ENCODE data around the gene CACNG8.

Gene CACNG8

DNA sequence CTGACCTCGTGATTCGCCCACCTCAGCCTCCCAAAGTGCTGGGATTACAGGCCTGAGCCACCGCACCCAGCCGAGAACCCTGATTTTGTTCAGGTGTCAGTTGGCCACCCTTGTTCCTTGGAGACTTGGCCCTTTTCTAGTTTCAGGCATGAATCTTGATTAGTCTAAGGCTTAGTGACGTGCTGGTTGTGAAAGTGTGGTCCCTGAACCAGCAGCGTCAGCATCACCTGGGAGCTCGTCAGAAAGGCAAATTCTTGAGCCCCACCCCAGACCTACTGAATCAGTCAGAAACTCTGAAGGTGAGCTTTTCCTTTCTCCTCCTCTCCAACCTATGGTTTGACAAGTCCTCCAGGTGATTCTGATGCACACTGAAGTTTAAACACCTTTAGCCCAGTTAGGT lies 63.9 kb downstream of the CACNG8 start:
- TF ChIP-seq FOXP2 (optimal IDR thresholded peaks at IDR 0.05; ENCODE audit: borderline replicate concordance, extremely low read depth, extremely low read length, insufficient read depth) (no peak), TAF1 (IDR thresholded peaks at IDR 0.05; ENCODE audit: borderline replicate concordance, insufficient read depth, low read length) (no peak), SIN3A (IDR thresholded peaks at IDR 0.05; ENCODE audit: borderline replicate concordance, insufficient read depth, low read length) (no peak), POLR2AphosphoS5 (IDR thresholded peaks at IDR 0.05; ENCODE audit: low read depth, low read length) (no peak)
- TF ChIP-seq, protein P1, sequence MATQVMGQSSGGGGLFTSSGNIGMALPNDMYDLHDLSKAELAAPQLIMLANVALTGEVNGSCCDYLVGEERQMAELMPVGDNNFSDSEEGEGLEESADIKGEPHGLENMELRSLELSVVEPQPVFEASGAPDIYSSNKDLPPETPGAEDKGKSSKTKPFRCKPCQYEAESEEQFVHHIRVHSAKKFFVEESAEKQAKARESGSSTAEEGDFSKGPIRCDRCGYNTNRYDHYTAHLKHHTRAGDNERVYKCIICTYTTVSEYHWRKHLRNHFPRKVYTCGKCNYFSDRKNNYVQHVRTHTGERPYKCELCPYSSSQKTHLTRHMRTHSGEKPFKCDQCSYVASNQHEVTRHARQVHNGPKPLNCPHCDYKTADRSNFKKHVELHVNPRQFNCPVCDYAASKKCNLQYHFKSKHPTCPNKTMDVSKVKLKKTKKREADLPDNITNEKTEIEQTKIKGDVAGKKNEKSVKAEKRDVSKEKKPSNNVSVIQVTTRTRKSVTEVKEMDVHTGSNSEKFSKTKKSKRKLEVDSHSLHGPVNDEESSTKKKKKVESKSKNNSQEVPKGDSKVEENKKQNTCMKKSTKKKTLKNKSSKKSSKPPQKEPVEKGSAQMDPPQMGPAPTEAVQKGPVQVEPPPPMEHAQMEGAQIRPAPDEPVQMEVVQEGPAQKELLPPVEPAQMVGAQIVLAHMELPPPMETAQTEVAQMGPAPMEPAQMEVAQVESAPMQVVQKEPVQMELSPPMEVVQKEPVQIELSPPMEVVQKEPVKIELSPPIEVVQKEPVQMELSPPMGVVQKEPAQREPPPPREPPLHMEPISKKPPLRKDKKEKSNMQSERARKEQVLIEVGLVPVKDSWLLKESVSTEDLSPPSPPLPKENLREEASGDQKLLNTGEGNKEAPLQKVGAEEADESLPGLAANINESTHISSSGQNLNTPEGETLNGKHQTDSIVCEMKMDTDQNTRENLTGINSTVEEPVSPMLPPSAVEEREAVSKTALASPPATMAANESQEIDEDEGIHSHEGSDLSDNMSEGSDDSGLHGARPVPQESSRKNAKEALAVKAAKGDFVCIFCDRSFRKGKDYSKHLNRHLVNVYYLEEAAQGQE (IDR thresholded peaks at IDR 0.05; ENCODE audit: insufficient read depth in 1 of 2, low read depth in 2 of 2, low read length in 2 of 2) = no peak

DNA sequence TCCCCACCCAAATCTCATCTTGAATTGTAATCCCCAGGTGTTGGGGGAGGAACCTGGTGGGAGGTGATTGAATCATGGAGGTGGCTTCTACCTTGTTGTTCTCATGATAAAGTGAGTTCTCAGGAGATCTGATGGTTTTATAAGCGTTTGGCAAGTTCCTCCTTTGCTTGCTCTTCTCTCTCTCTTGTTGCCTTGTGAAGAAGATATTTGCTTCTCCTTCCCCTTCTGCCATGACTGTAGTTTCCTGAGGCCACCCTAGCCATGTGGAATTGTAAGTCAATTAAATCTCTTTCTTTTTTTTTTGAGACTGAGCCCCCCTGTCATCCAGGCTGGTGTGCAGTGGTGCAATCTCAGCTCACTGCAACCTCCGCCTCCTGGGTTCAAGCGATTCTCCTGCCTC lies 66.6 kb downstream of the CACNG8 start:
- TF ChIP-seq SIN3A (IDR thresholded peaks at IDR 0.05; ENCODE audit: borderline replicate concordance, insufficient read depth, low read length) (no peak), FOXP2 (optimal IDR thresholded peaks at IDR 0.05; ENCODE audit: borderline replicate concordance, extremely low read depth, extremely low read length, insufficient read depth) (no peak), TAF1 (IDR thresholded peaks at IDR 0.05; ENCODE audit: borderline replicate concordance, insufficient read depth, low read length) (no peak), POLR2AphosphoS5 (IDR thresholded peaks at IDR 0.05; ENCODE audit: low read depth, low read length) (no peak)
- TF ChIP-seq, protein P1 (IDR thresholded peaks at IDR 0.05; ENCODE audit: insufficient read depth in 1 of 2, low read depth in 2 of 2, low read length in 2 of 2) = no peak

DNA sequence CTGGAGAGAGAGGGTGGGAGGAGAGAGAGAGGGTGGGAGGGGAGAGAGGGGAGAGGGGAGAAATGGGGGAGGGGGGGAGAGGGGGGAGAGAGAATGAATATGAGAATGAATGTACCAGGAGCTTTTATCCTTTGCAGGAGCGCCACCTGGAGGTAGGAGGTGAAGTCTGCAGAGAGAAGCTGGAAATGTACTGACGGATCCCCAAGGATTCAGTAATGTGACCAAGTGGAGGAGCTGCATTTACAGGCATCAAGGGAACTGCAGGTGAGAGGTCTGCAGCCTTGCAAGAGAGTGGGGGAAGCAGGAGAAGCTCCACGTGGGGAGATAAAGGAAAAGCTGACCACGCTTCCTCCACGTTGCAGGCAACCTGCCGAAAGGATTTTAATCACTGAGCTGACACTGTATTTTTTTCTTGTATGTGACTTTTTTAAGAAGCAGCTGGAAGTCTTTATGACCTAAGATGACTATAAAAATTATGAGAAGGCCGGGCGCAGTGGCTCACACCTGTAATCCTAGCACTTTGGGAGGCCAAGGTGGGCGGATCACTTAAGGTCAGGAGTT lies 67.3 kb downstream of the CACNG8 start:
- TF ChIP-seq FOXP2 (optimal IDR thresholded peaks at IDR 0.05; ENCODE audit: borderline replicate concordance, extremely low read depth, extremely low read length, insufficient read depth) = no peak
- no peak for TF ChIP-seq POLR2AphosphoS5 (IDR thresholded peaks at IDR 0.05; ENCODE audit: low read depth, low read length)

DNA sequence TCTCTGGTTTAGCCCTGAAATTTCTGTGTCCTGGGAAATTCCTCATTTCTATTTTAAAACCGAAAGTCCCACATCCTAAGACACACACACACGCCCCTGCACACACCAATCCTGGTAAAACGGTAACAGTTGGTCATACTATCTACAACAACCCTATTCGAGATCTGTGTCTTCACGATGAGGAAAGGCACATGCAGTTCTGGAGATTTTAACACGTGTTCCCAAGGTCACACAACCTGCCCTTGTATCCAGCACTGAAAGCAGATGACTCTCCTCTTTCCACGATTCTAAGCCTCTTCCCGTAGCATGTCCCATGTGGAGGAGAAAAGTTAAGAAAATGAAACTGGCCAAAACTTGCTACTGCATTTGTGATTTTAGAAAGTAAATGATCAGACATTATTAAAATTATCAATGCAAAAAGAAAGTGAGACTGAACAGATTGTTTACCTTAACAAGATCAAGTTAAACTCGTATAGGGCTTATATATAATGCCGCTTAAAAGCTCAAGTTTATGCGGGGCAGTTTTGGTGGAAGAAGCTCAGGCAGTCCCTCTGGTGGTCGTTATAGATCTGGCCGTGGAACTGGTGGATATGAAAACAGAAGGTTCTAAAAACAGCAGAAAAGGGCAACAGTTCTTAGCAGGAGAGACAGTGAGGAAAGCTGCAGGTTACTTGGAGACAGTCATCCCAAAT lies 68.3 kb downstream of the CACNG8 start:
- TF ChIP-seq SIN3A (IDR thresholded peaks at IDR 0.05; ENCODE audit: borderline replicate concordance, insufficient read depth, low read length) (no peak), TAF1 (IDR thresholded peaks at IDR 0.05; ENCODE audit: borderline replicate concordance, insufficient read depth, low read length) (no peak), POLR2AphosphoS5 (IDR thresholded peaks at IDR 0.05; ENCODE audit: low read depth, low read length) (no peak), FOXP2 (optimal IDR thresholded peaks at IDR 0.05; ENCODE audit: borderline replicate concordance, extremely low read depth, extremely low read length, insufficient read depth) (no peak)
- TF ChIP-seq, protein P1 (IDR thresholded peaks at IDR 0.05; ENCODE audit: insufficient read depth in 1 of 2, low read depth in 2 of 2, low read length in 2 of 2) = no peak

DNA sequence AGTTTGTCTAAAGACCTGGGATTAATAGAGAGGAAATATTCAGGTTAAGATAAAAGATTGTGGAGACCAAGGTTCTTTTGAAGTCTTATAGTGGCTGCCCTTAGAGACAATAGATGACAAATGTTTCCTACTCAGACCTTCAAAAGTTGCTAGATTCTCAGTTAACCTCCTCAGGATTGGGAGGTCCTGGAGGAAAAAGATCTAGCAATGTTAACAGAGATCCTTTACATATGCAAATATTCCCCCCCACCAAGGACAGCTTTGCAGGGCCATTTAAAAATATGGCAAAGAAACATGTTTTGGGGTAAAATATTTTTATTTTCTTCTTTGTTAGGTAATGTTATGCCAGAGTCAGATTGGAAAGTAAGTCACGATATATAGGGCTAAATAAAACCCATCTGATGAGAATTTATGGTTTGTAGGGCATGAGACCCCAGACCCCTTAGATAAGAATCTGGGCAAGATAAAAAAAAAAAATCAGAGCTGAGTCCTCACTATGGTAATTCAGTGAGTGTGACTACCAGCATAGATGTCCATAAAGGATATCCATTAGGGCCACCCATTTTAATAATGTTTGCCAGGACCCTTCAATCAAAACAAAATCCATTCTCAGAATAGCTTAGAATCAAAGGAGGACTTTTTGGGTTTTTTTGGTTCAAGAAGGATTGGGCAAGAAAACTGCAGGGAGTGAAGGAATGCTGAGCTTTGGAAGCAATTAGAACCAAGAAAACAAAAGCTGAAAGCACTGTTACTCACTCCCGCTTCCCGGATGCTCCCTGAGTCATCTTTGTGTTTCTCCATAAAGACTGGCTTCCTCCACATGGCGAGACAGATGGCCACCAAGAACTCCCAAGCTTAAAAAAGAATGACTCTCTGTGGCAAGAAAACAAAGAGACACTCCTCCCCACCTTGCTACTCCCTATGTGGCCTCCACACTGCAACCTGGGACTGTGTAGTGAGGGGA lies 72.8 kb downstream of the CACNG8 start:
- TF ChIP-seq TAF1 (IDR thresholded peaks at IDR 0.05; ENCODE audit: borderline replicate concordance, insufficient read depth, low read length) (no peak), POLR2AphosphoS5 (IDR thresholded peaks at IDR 0.05; ENCODE audit: low read depth, low read length) (no peak), FOXP2 (optimal IDR thresholded peaks at IDR 0.05; ENCODE audit: borderline replicate concordance, extremely low read depth, extremely low read length, insufficient read depth) (no peak), SIN3A (IDR thresholded peaks at IDR 0.05; ENCODE audit: borderline replicate concordance, insufficient read depth, low read length) (no peak)
- TF ChIP-seq, protein P1 (IDR thresholded peaks at IDR 0.05; ENCODE audit: insufficient read depth in 1 of 2, low read depth in 2 of 2, low read length in 2 of 2) = no peak
